ENCODE measurements around the gene FBLN2.

The FBLN2 gene

DNA sequence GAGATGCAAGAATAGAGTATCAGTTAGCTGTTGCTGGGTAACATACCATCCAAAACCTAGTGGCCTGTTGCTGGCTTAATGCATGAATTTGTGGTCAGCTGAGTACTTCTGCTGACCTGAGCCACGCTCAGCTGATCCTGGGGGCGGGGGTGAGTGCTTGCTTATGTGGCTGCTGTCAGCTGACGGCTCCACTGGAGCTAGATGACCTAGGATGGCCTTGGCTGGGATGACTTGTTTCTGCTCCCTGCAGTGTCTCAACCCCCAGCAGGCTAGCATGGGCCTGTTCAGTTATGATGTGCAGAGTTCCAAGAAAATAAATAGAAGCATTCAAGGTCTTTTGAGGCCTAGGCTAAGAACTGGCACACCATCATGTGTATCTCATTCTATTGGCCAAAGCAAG is 63.9 kb downstream of the FBLN2 start:
- intact Hi-C loops (cut with DNase I) = no loop called here
- DNase-seq = no peak

DNA sequence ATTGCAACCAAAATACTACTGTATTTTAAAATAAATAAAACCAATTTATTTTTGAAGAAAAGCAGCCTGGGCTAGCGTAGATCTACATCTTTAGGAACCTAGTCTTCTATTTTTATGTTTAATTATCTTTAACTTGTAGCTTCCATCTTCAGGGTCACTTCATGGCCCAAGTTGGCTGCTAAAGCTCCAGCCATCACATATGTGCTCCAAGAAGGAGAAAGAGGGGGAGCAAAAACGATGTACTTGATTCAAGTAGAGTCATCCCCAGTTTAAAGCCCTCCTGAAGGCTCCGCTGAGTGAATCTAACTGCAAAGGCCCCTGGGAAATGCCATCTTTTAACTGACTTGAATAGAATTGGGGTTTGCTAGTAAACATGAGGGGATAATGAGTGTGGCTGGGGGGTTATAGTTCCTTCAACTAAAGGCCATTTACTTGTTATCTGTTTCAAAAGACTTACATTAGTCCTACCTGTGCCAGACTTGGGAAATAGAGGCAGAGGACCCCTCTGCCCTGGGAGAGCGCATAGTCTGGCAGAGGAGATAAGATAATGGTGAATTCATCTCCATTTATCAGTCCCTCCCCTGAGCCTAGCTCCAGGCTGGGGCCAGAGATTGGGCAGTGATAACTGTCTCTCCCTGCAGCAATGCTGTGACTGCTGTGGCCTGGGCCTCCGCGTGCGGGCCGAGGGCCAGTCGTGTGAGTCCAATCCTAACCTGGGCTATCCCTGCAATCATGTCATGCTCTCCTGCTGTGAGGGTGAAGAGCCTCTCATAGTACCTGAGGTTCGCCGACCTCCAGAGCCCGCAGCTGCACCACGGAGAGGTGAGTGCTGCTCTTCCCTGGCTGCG is 64.6 kb downstream of the FBLN2 start:
- DNase-seq = no peak
- intact Hi-C loops (cut with DNase I) = no loop called here

DNA sequence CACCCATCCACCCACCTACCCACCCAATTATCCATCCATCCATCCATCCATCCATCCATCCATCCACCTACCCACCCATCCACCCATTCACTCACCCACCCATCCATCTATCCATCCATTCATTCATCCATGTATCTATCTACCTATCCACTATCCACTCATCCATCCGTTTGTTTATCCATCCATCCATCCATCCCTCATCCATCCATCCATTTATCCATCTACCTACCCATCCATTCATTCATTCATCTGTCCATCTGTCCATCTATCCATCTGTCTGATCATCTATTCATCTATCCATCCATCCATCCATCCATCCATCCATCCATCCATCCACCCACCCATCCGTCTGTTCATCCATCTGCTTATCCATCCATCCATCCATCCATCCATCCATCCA is 65.7 kb downstream of the FBLN2 start:
- DNase-seq = no peak
- intact Hi-C loops (cut with DNase I) = no loop called here

DNA sequence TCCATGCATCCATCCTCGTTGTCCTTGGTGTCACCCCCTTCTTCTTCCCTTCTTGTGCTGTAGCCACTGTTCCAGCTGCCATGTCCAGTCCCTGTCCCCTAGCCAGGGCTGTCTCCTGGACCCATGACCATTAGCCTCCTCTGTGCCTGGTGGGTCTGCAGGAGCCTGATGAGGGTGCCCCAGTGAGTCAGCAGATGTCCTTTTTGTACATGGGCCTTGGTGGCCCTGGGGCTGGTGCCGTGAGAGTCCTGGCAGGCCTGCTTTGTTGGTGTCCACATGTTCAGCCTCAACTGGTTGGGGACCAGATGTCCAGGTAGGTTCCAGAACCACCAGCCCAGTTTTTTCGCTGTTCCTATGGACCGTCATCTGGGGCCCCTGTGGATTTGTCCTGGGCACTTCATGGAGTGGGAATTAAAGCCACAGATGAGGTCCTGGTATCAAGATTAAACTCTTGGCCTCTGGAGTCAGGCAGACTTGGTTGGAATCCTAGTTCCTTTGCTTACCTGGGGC is 66.1 kb downstream of the FBLN2 start:
- intact Hi-C loops (cut with DNase I) = no loop called here

DNA sequence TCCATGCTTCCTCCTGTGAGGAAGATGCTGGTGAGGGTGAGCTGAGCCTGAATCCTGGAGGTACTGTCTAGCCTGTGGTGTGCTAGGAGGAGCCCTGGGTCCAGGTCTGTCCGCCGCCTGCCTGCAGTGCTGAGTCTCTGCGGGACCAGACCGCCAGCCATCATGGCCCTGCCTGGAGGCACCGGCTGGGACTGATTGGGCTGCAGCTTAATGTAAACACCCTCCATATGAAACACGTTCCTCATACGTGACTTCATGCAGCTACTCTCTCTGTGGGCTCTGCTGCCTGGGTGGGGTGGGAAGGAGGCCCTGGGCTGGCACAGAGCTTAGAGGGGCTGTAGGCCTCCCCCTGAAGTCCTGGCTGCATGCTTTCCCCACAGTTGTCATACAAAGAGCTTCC is 67.4 kb downstream of the FBLN2 start:
- intact Hi-C loops (cut with DNase I) = no loop called here
- DNase-seq = no peak

More for the DNA sequence above, 66.1 kb downstream of the FBLN2 start:
- no peak for DNase-seq

DNA sequence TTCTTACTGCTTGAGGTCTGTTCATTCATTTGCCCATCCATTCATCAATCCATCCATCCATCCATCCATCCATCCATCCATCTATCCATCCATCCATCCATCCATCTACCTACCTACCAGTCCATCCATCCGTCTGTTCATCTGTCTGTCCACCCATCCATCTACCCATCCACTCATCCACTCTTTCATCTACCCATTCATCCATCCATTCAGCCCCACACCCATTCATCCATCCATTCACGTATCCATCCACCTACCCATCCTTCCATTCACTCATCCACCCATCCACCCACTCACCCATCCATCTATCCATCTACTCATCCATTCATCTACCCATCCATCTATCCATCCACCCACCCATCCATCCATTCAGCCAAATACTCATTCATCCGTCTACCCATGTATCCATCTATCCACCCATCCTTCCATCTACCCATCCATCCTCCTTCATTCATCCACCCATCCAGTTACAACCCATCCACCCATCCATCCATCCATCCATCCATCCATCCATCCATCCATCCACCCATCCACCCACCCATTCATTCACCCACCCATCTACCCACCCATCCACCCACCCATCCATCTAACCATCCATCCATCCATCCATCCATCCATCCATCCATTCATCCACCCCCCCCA is 68.3 kb downstream of the FBLN2 start:
- intact Hi-C loops (cut with DNase I) = no loop called here

DNA sequence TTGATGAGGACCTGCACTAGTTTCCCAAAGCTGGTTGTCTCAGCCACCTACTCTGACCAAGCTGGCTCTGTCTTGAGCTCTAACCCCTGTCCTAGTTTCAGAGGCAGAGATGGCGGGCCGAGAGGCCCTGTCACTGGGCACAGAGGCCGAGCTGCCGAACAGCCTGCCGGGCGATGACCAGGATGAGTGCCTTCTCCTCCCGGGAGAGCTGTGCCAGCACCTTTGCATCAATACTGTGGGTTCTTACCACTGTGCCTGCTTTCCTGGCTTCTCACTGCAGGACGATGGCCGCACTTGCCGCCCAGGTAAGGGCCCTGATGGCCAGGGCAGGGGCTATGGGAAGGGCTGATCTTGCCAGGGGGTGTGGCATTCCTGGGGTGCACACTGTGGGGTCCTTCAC is 69.1 kb downstream of the FBLN2 start:
- intact Hi-C loops (cut with DNase I) = no loop called here
- no peak for DNase-seq

More for the DNA sequence above, 68.3 kb downstream of the FBLN2 start:
- no peak for DNase-seq

DNA sequence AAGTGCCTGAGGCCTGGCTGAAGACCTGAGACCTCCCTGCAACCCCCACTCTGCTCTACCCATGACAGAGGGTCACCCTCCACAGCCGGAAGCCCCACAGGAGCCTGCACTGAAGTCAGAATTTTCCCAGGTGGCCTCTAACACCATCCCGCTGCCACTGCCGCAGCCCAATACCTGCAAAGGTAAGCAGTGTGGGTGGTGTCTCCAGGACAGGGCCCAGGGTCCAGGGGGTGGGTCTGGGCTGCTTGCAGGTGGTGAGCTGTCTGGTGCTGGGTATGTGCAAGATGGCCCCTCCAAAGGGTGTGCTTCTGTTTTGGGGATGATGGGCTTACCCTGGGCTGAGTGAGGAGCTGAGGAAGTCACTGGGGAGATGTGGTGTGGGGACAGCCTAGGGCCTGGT is 69.9 kb downstream of the FBLN2 start:
- DNase-seq = no peak
- intact Hi-C loops (cut with DNase I) = no loop called here

DNA sequence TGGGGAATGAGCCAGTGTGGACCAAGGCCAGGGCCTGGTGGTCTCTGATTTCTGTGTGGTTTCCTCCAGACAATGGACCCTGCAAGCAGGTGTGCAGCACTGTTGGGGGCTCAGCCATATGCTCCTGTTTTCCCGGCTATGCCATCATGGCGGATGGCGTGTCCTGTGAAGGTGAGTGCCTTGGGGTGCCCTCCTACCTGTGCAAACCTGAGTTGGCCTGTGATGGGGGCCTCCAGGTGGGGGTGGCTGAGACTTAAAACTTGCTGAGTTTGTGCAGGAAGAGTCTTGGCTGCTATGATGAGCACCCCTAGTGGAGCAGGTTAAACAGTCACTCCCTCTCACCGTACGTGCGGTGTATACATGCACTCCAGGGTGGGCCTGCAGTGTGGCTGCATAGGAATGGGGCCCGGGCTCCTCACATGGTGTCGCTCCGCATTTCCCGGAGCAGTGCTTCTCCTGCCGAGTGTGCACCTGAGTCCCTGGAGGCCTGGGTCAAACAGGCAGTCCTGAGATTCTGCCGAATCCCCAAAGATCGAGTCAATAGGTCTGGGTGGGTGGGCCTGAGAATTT is 70.8 kb downstream of the FBLN2 start:
- intact Hi-C loops (cut with DNase I) = no loop called here

DNA sequence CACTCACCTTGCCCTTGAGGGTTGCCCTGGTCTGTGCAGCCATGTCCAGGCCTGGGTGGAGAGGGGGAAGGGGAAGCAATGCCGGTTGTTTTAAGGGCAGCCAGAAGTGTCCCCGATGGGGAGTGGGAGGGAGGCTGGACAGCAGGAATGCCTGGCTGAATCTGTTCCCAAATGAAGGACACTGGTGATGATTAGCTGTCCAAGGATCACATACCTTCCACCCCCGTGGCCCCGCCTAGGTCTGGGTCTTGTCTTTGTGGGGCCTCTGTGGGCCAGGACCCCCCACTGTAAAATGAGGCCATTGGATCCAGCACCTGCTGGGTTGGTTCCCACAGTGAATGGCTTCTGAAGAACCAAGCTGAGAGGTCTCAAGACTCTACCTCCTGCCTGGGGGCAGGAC is 71.4 kb downstream of the FBLN2 start:
- DNase-seq = no peak
- intact Hi-C loops (cut with DNase I) = no loop called here

More for the DNA sequence above, 70.8 kb downstream of the FBLN2 start:
- no peak for DNase-seq

DNA sequence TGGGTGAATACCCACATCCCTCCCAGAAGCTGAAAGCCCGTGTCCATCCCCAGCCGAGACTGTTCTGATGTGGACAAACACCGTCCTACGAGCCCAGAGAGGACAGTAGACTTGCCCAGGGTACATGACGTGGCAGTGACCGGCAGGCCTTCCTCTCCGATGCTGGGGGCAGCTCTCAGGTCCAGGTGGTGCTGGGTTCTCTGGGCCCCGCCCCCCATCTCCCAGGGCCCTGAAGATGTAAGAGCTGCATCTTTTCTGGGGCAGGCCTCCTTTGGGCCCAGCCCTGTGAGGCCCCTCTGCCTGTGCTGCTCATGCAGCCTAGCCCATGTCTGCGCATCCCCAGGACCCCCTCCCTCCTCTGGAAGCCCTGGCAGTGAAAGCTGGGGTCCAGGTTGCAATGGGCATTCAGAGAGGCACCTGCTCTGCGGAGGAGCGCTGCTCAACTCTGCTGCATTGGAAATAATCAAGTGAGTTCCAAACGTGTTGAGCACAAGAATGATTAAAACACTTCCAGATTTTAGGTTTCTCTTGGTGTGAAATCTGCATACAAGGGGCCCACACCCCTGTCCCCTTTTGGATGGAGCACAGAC is 71.9 kb downstream of the FBLN2 start:
- intact Hi-C loops (cut with DNase I) = no loop called here
- DNase-seq = no peak

DNA sequence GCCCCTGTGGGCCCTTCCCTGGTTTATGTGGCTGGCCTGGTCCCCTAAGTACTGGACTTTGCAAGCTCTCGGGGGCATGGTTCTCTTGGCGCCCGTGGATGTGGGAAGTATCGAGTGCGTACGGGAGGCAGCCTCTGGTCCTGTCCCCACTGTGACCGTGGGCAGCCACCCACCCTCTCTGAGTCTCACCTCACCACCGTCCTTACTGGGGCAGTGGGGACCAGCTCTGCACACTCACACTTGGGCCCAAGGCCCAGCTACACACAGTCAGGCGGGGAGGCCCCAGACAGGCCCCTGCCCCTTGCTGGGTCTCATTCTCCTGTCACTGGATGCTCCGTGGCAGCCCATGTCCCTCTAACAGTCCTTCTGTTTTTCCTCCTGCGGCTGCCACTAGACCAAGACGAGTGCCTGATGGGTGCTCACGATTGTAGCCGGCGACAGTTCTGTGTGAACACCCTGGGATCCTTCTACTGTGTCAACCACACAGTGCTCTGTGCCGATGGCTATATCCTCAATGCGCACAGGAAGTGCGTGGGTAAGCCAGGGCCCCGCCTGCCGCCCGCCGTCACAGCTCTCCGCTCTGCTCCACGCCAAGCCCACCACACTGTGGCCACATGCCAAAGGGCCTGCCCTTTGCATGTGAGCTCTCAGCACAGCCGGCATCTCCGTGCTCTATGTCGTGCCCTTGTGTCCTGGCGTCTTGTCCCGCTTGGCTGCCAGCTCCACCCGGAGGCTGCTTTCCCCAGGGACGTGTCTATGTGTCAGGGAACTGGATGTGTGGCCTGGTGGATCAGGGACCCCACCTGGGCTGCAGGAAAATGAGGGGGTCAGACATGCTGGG is 72.7 kb downstream of the FBLN2 start:
- intact Hi-C loops (cut with DNase I) = no loop called here
- DNase-seq = no peak

DNA sequence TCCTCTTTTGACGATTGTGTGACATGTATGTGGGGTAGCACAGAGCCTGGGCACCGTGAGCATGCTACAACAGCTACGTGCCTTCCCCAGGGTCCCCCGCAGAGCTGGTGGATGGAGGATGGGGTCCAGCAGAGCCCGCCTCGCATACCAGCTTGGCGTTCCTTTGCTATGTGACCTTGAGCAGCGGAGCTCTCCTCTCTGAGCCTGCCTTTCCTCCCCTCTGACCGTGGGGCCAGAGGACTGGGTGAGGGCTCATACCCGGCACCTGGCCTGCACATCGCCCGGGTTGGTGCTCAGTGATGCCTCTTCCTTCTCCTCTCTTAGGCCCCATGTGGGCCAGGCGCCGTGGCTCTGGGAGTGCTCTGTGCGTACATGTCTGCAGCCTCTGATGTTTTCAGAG is 73.4 kb downstream of the FBLN2 start:
- intact Hi-C loops (cut with DNase I) = no loop called here
- no peak for DNase-seq

DNA sequence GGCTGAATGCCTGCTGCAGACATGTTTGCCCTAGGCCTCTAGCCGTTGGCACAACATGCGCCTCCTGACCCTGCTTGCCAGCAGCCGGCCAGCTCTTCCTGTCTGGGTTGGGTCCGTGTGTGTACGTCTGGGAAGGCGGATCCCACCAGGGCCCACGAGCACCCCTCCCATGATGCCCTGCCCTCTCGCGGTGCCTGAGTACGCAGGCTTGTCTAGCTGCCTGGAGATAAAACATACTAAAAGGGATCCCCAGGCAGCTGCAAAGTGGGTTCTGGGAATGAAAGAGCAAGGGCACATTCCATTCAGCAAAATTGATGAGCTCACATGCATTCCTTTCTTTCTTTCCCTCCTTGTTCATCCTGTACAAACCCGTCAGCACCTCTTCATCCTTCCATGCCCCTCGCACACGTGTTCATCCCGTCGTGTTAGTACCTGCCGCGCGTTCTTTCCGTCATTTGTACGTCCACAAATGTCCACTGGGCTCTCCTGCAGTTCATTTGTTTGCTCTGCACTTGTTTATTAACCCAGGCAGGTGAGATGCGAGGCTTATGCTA is 74.3 kb downstream of the FBLN2 start:
- intact Hi-C loops (cut with DNase I) = no loop called here
- no peak for DNase-seq

DNA sequence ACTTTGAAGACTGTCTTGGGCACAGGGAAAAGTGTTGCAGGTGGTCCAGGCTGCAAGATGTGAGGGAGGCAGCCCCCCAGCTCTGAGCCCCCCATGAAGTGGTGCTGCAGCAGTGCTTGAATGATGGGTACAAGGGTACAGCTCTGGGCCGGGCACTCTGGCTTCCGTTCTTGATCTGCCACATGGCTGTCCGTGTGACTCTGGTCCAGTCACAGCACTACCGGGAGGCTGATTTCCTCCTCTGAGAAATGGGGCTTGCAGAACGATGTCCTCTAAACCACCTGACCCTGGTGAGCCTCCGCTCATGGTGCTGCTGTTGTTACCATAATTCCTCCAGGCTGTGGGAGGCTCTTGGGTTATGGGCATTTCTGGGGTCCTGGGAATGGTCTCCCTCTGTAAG is 75.1 kb downstream of the FBLN2 start:
- intact Hi-C loops (cut with DNase I) = no loop called here
- no peak for DNase-seq

DNA sequence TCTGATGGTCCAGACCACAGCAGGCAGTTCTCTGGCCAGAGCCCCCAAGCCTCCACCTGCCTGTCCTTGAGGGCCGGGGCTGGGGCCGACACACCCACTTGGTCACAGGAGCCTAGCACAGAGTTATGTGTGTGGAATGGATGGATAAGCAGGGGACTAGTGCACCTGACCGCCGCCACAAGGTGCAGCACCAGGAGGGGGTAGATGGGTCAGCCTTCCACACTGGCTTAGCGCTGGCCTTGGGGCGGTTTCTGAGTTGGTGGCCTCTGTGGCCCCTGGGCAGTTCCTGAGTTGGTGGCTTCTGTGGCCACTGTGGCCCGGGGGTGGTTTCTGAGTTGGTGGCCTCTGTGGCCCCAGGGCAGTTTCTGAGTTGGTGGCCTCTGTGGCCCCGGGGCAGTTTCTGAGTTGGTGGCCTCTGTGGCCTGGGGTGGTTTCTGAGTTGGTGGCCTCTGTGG is 75.8 kb downstream of the FBLN2 start:
- intact Hi-C loops (cut with DNase I) = no loop called here

DNA sequence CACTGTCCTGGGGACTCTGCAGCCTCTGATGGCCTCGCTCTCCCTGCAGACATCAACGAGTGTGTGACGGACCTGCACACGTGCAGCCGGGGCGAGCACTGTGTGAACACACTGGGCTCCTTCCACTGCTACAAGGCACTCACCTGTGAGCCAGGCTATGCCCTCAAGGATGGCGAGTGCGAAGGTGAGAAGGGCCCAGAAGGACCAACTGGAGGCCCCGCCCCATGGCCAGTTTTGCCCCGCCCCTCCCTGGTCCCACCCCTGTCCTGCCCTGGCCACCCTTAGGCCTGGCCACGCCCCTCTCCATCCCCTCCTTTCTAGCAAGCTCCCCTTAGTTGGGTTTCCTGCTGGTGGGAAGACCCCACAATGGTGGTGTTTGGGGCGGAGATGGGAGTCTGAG is 77.5 kb downstream of the FBLN2 start:
- DNase-seq = no peak
- intact Hi-C loops (cut with DNase I) = no loop called here

More for the DNA sequence above, 75.8 kb downstream of the FBLN2 start:
- DNase-seq = no peak

DNA sequence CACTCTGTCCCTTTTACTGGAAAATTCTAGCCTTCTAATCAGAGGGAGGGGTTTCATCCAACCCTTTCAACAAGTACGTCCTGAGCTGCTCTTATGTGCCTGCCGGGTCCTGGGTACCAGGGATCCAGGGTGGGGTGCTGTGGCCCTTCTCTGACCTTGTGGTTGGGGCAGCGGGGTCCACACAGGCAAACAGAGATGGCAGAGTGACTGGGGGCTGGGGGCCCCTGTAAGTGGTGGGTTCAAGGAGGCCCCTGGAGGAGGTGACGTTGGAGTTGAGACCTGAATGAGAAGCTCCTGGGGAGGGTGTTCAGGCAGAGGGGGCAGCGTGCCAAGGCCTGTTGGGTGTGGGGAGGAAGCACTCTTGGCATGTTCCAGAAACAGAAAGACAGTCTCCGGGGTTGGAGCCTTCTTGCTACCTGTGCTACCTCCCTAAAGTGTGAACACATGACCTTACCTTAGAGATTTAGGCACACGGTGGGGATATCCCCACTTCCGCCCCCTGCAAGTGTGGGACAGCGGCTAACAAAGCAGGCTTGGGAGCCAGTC is 78.1 kb downstream of the FBLN2 start:
- no peak for DNase-seq
- intact Hi-C loops (cut with DNase I) = no loop called here
